SJSA1 (cell line): ENCODE results near the gene RNPEPL1. TPM values are rescaled to one million over a fixed set of nuclear protein-coding genes. Genes with fewer than 3 reads are reported as not detected.

ENCODE experiments used
- total RNA-seq: library from RNA; depleted of rRNA; stranded (reverse); fragments of >200 nt; shearing (Covaris generic); gene quantifications from 2 replicates; pipeline ENCODE4 v1.2.3, GENCODE V29; 2014; rRNA removed

RNPEPL1 gene
- total RNA-seq, 1 experiment from 2014 or later, result 14.3 TPM

Other genes starting within 250 kb of the RNPEPL1 start
- gene GPC1, start 132.8 kb upstream of the RNPEPL1 start, total RNA-seq, result 63.4 and 108 TPM in 2 replicates
- 8.1 and 18.8 TPM in 2 replicates for gene ANKMY1, start 10.5 kb upstream of the RNPEPL1 start, total RNA-seq
- gene DUSP28, start 8.1 kb upstream of the RNPEPL1 start, total RNA-seq, result 3.9 and 8.6 TPM in 2 replicates
- 17.7 and 34.0 TPM in 2 replicates for gene CAPN10, start 18.2 kb downstream of the RNPEPL1 start, total RNA-seq
- 0.13 TPM in 1 of 2 replicates, not detected in the other for gene GPR35, start 57.0 kb downstream of the RNPEPL1 start, total RNA-seq
- gene AQP12B, start 114.4 kb downstream of the RNPEPL1 start, total RNA-seq, result not detected in 2 replicates
- gene AQP12A, start 123.4 kb downstream of the RNPEPL1 start, total RNA-seq, result not detected in 2 replicates